Sigmoid colon (tissue), 4 donors: ENCODE data around the gene KIF26A.

Experiments
- CTCF ChIP-seq, 4 experiments: fragments of 450-650 bp in 3 of 4; fragments of 200-600 bp in 1 of 4; IDR thresholded peaks; one replicate each; pipeline ENCODE4 v1.5.1; 2016 to 2019; ENCODE audit warnings: antibody characterized with exemption in 4 of 4, mild to moderate bottlenecking in 3 of 4, moderate library complexity in 2 of 4
- POLR2A ChIP-seq, 2 donors: fragments of 450-650 bp; IDR thresholded peaks; one replicate each; pipeline ENCODE4 v1.6.1; 2016; ENCODE audit warnings: antibody characterized with exemption in 2 of 2, mild to moderate bottlenecking in 2 of 2, moderate library complexity in 2 of 2
- POLR2AphosphoS5 ChIP-seq, 4 donors: sonication (generic); formaldehyde crosslinking; IDR thresholded peaks; one replicate each; pipeline ENCODE4 v1.6.1; 2017; ENCODE audit warnings: antibody characterized with exemption in 4 of 4

DNA sequence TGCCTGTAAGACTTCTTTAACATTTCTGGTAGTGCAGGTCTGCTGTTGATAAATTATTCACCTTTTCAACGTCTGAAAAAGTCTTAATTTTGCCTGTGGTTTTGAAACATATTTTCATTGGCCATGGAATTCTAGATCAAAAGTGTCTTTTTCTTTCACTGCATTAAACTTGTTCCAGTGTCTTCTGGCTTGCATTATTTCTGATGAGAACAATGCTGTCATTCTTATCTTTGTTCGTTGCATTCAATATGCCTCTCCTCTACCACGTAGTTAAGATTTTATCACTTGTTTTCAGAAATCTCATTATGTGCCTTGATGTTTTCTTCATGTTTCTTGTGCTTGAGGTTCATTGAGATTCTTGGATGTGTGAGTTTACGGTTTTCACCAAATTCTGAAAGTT is 13.4 kb upstream of the KIF26A start:
- TF ChIP-seq CTCF (IDR thresholded peaks at IDR 0.05) (no peak), POLR2AphosphoS5 (IDR thresholded peaks at IDR 0.05) (no peak), POLR2A (IDR thresholded peaks at IDR 0.05) (no peak)
